Right lobe of liver (tissue), 4 donors: ENCODE results near the gene PLEKHA1.

Experiments
- CTCF ChIP-seq, 4 donors: fragments of 200-600 bp in 3 of 4; fragments of 450-650 bp in 1 of 4; IDR thresholded peaks; one replicate each; pipeline versions ENCODE4 v1.5.1 to v1.8.0; 2016 to 2022; ENCODE audit warnings: antibody characterized with exemption in 4 of 4, mild to moderate bottlenecking in 2 of 4
- POLR2A ChIP-seq: fragments of 450-650 bp; IDR thresholded peaks from one replicate; pipeline ENCODE4 v1.6.1; 2017; ENCODE audit warnings: antibody characterized with exemption, mild to moderate bottlenecking
- donor health status: DM: no; HTN: no; CAD: no.
- donor health status: DM: no; HTN: no; CAD: no.
- donor health status: DM: no; HTN: yes; CAD: no.

GRCh38 chr10:122461367-122461728 is 86.8 kb downstream of the PLEKHA1 start, which contains the start of gene HTRA1:
- no peak for TF ChIP-seq CTCF (IDR thresholded peaks at IDR 0.05)
- peak; percentile 78 for TF ChIP-seq POLR2A
